Liver (tissue), 9 donors: ENCODE measurements around the gene OR2F2. TPM values are rescaled to one million over a fixed set of nuclear protein-coding genes. Genes with fewer than 3 reads are reported as not detected.

Experiments used
- DNase-seq: peaks from one replicate; pipeline ENCODE4 v3.0.0-alpha.2; 2017; ENCODE audit warnings: low spot score
- H3K27ac ChIP-seq, 2 donors: one replicate each; pipeline ENCODE4 v1.7.0; 2013; ENCODE audit warnings: inconsistent platforms in 2 of 2, low read length in 2 of 2, control low read depth in 1 of 2, low read depth in 1 of 2, mild to moderate bottlenecking in 1 of 2
- H3K27me3 ChIP-seq, 4 donors: one replicate each; pipeline versions ENCODE4 v1.6.1 to v1.7.0; 2013; ENCODE audit warnings: low read length in 3 of 4, inconsistent platforms in 1 of 4, mild to moderate bottlenecking in 1 of 4, moderate library complexity in 1 of 4; ENCODE audit not compliant: control insufficient read depth in 4 of 4, insufficient read depth in 4 of 4
- H3K36me3 ChIP-seq, 4 donors: one replicate each; pipeline versions ENCODE4 v1.6.1 to v1.7.0; 2013; ENCODE audit warnings: low read length in 3 of 4, mild to moderate bottlenecking in 3 of 4, low read depth in 1 of 4, moderate library complexity in 1 of 4; ENCODE audit not compliant: control insufficient read depth in 4 of 4, insufficient read depth in 3 of 4
- H3K4me1 ChIP-seq, 4 donors: one replicate each; pipeline versions ENCODE4 v1.6.1 to v1.7.0; 2013; ENCODE audit warnings: low read length in 3 of 4, mild to moderate bottlenecking in 3 of 4, moderate library complexity in 1 of 4; ENCODE audit not compliant: control insufficient read depth in 4 of 4, insufficient read depth in 4 of 4
- H3K4me3 ChIP-seq, 3 donors: one replicate each; pipeline versions ENCODE4 v1.6.1 to v1.7.0; 2013; ENCODE audit warnings: low read length in 3 of 3, control low read depth in 1 of 3, low read depth in 1 of 3, mild to moderate bottlenecking in 1 of 3
- H3K9ac ChIP-seq, 2 donors: one replicate each; pipeline ENCODE4 v1.7.0; 2013; ENCODE audit warnings: low read length in 2 of 2, mild to moderate bottlenecking in 2 of 2, moderate library complexity in 2 of 2, control low read depth in 1 of 2, low read depth in 1 of 2
- H3K9me3 ChIP-seq, 4 donors: one replicate each; pipeline versions ENCODE4 v1.6.1 to v1.7.0; 2013; ENCODE audit warnings: low read length in 3 of 4; ENCODE audit not compliant: control insufficient read depth in 4 of 4
- EGR1 ChIP-seq, 2 donors: IDR thresholded peaks; 2 replicates each; pipeline ENCODE4 v1.6.1; 2016 to 2018; ENCODE audit warnings: antibody characterized with exemption in 2 of 2, low read depth in 2 of 2
- FOXA1 ChIP-seq: IDR thresholded peaks from 2 replicates; pipeline ENCODE4 v1.6.1; 2016; ENCODE audit warnings: antibody characterized with exemption
- FOXA2 ChIP-seq: IDR thresholded peaks from 2 replicates; pipeline ENCODE4 v1.6.1; 2016; ENCODE audit warnings: antibody characterized with exemption
- GABPA ChIP-seq, 2 donors: IDR thresholded peaks in 1 of 2; conservative IDR thresholded peaks in 1 of 2; 2 replicates each; pipeline ENCODE4 v1.6.1; 2016; ENCODE audit warnings: antibody characterized with exemption in 2 of 2, mild to moderate bottlenecking in 1 of 2, moderate library complexity in 1 of 2
- HNF4A ChIP-seq, 2 donors: conservative IDR thresholded peaks; 2 replicates each; pipeline ENCODE4 v1.6.1; 2016; ENCODE audit warnings: antibody characterized with exemption in 2 of 2, mild to moderate bottlenecking in 2 of 2
- HNF4G ChIP-seq: IDR thresholded peaks from 2 replicates; pipeline ENCODE4 v1.6.1; 2016; ENCODE audit warnings: antibody characterized with exemption
- JUND ChIP-seq, 2 donors: IDR thresholded peaks; 2 replicates each; pipeline ENCODE4 v1.6.1; 2016; ENCODE audit warnings: antibody characterized with exemption in 2 of 2
- NR2F2 ChIP-seq: IDR thresholded peaks from 2 replicates; pipeline ENCODE4 v1.6.1; 2016; ENCODE audit warnings: antibody characterized with exemption
- RAD21 ChIP-seq, 2 donors: IDR thresholded peaks; 2 replicates each; pipeline ENCODE4 v1.6.1; 2016; ENCODE audit warnings: antibody characterized with exemption in 2 of 2, mild to moderate bottlenecking in 2 of 2
- RXRA ChIP-seq, 2 donors: IDR thresholded peaks; 2 replicates each; pipeline ENCODE4 v1.6.1; 2017 to 2018; ENCODE audit warnings: antibody characterized with exemption in 2 of 2, mild to moderate bottlenecking in 1 of 2
- SP1 ChIP-seq: IDR thresholded peaks from 2 replicates; pipeline ENCODE4 v1.6.1; 2018; ENCODE audit warnings: antibody characterized with exemption, mild to moderate bottlenecking
- TAF1 ChIP-seq: conservative IDR thresholded peaks from 2 replicates; pipeline ENCODE4 v1.6.1; 2016; ENCODE audit warnings: antibody characterized with exemption, mild to moderate bottlenecking
- YY1 ChIP-seq: IDR thresholded peaks from 2 replicates; pipeline ENCODE4 v1.6.1; 2016; ENCODE audit warnings: antibody characterized with exemption, mild to moderate bottlenecking
- WGBS: extraction: QIAGEN DNeasy Blood & Tissue Kit; methylation state at CpG from one replicate; pipeline ENCODE4 v1.1.7; 2013; 5-methylcytosine and 5-hydroxymethylcytosine counted together
- polyA plus RNA-seq, 2 donors: library from polyadenylated mRNA; stranded (reverse) in 1 of 2; unstranded in 1 of 2; fragments of 200-250 nt in 1 of 2; fragments of >200 nt in 1 of 2; fragmentation: Nextera tagmentation in 1 of 2; extraction: Ambion mirVana in 1 of 2; gene quantifications; one replicate each; pipeline versions ENCODE4 v1.2.1 to v1.2.3, GENCODE V29; 2013 to 2015
- total RNA-seq, 2 donors: library from RNA; depleted of rRNA; stranded (reverse); fragments of >200 nt; gene quantifications; one replicate each; pipeline ENCODE4 v1.2.3, GENCODE V29; 2014
- TF ChIP-seq, protein P1 (sequence below): IDR thresholded peaks from 2 replicates; pipeline ENCODE4 v1.6.1; 2016; ENCODE audit warnings: antibody characterized with exemption, mild to moderate bottlenecking
- TF ChIP-seq, protein P2 (sequence below): IDR thresholded peaks from 2 replicates; pipeline ENCODE4 v1.6.1; 2016; ENCODE audit warnings: antibody characterized with exemption
- TF ChIP-seq, protein P3 (sequence below): fragments of 150-350 bp; IDR thresholded peaks from 2 replicates; pipeline ENCODE4 v1.5.1; 2017; ENCODE audit warnings: improper control_type of control experiment, low read depth, low read length; ENCODE audit not compliant: missing input control
- TF ChIP-seq, protein P4 (sequence below): IDR thresholded peaks from 2 replicates; pipeline ENCODE4 v1.6.1; 2016; ENCODE audit warnings: antibody characterized with exemption
- TF ChIP-seq, protein P5 (sequence below): IDR thresholded peaks from 2 replicates; pipeline ENCODE4 v1.6.1; 2016; ENCODE audit warnings: antibody characterized with exemption
- donor health status: healthy.
- donor health status: healthy.
- donor health status: healthy.
- donor health status: healthy.
- donor health status: healthy.

Gene OR2F2
- total and polyA plus RNA-seq, 4 donors = not detected

GRCh38 chr7:143906151-143906550 lies 28.9 kb upstream of the OR2F2 start:
- no peak for TF ChIP-seq HNF4A (conservative IDR thresholded peaks at IDR 0.05)
- TF ChIP-seq FOXA1 = no peak
- TF ChIP-seq FOXA2 = no peak
- no peak for TF ChIP-seq TAF1
- no peak for TF ChIP-seq JUND (IDR thresholded peaks at IDR 0.05)
- TF ChIP-seq, protein P1, sequence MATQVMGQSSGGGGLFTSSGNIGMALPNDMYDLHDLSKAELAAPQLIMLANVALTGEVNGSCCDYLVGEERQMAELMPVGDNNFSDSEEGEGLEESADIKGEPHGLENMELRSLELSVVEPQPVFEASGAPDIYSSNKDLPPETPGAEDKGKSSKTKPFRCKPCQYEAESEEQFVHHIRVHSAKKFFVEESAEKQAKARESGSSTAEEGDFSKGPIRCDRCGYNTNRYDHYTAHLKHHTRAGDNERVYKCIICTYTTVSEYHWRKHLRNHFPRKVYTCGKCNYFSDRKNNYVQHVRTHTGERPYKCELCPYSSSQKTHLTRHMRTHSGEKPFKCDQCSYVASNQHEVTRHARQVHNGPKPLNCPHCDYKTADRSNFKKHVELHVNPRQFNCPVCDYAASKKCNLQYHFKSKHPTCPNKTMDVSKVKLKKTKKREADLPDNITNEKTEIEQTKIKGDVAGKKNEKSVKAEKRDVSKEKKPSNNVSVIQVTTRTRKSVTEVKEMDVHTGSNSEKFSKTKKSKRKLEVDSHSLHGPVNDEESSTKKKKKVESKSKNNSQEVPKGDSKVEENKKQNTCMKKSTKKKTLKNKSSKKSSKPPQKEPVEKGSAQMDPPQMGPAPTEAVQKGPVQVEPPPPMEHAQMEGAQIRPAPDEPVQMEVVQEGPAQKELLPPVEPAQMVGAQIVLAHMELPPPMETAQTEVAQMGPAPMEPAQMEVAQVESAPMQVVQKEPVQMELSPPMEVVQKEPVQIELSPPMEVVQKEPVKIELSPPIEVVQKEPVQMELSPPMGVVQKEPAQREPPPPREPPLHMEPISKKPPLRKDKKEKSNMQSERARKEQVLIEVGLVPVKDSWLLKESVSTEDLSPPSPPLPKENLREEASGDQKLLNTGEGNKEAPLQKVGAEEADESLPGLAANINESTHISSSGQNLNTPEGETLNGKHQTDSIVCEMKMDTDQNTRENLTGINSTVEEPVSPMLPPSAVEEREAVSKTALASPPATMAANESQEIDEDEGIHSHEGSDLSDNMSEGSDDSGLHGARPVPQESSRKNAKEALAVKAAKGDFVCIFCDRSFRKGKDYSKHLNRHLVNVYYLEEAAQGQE = no peak
- TF ChIP-seq NR2F2 = no peak
- TF ChIP-seq, protein P2, sequence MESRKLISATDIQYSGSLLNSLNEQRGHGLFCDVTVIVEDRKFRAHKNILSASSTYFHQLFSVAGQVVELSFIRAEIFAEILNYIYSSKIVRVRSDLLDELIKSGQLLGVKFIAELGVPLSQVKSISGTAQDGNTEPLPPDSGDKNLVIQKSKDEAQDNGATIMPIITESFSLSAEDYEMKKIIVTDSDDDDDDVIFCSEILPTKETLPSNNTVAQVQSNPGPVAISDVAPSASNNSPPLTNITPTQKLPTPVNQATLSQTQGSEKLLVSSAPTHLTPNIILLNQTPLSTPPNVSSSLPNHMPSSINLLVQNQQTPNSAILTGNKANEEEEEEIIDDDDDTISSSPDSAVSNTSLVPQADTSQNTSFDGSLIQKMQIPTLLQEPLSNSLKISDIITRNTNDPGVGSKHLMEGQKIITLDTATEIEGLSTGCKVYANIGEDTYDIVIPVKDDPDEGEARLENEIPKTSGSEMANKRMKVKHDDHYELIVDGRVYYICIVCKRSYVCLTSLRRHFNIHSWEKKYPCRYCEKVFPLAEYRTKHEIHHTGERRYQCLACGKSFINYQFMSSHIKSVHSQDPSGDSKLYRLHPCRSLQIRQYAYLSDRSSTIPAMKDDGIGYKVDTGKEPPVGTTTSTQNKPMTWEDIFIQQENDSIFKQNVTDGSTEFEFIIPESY = no peak
- TF ChIP-seq GABPA (IDR thresholded peaks at IDR 0.05 in 1 of 2, conservative IDR thresholded peaks at IDR 0.05 in 1 of 2) = no peak
- TF ChIP-seq, protein P3, sequence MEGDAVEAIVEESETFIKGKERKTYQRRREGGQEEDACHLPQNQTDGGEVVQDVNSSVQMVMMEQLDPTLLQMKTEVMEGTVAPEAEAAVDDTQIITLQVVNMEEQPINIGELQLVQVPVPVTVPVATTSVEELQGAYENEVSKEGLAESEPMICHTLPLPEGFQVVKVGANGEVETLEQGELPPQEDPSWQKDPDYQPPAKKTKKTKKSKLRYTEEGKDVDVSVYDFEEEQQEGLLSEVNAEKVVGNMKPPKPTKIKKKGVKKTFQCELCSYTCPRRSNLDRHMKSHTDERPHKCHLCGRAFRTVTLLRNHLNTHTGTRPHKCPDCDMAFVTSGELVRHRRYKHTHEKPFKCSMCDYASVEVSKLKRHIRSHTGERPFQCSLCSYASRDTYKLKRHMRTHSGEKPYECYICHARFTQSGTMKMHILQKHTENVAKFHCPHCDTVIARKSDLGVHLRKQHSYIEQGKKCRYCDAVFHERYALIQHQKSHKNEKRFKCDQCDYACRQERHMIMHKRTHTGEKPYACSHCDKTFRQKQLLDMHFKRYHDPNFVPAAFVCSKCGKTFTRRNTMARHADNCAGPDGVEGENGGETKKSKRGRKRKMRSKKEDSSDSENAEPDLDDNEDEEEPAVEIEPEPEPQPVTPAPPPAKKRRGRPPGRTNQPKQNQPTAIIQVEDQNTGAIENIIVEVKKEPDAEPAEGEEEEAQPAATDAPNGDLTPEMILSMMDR = no peak
- TF ChIP-seq, protein P4, sequence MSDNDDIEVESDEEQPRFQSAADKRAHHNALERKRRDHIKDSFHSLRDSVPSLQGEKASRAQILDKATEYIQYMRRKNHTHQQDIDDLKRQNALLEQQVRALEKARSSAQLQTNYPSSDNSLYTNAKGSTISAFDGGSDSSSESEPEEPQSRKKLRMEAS = no peak
- no peak for TF ChIP-seq RAD21 (IDR thresholded peaks at IDR 0.05)
- no peak for TF ChIP-seq YY1
- no peak for TF ChIP-seq RXRA (IDR thresholded peaks at IDR 0.05)
- no peak for TF ChIP-seq SP1
- TF ChIP-seq EGR1 (IDR thresholded peaks at IDR 0.05; ENCODE audit: low read depth in 2 of 2) = no peak
- TF ChIP-seq HNF4G = no peak
- TF ChIP-seq, protein P5, sequence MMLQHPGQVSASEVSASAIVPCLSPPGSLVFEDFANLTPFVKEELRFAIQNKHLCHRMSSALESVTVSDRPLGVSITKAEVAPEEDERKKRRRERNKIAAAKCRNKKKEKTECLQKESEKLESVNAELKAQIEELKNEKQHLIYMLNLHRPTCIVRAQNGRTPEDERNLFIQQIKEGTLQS = no peak
- H3K36me3 ChIP-seq = no peaks in the 10 kb centered on the region
- no peak for DNase-seq
- H3K4me3 ChIP-seq = no peak overlapping the region
- no peak overlapping the region for H3K27ac ChIP-seq
- H3K9ac ChIP-seq = no peak overlapping the region
- peaks cover 0 to 2% (median 0%) of the 10 kb centered on the region in 4 donors for H3K4me1 ChIP-seq
- 90% methylated on average over 9 of the region's 9 CpGs for WGBS
- no peaks in the 10 kb centered on the region for H3K9me3 ChIP-seq
- H3K27me3 ChIP-seq = no peaks in the 10 kb centered on the region
